Epithelial cell of proximal tubule (primary cell): ENCODE measurements around the gene SAPCD1. TPM values are rescaled to one million over a fixed set of nuclear protein-coding genes. Genes with fewer than 3 reads are reported as not detected.

Experiments
- DNase-seq: peaks from one replicate; pipeline ENCODE4 v3.0.0-alpha.2; 2011; ENCODE audit warnings: low read depth
- H3K4me3 ChIP-seq: 2 replicates; pipeline ENCODE4 v1.5.1; 2011; ENCODE audit warnings: low read depth, mild to moderate bottlenecking, low read length
- total RNA-seq: library from RNA; depleted of rRNA; stranded (reverse); fragments of >200 nt; gene quantifications from 2 replicates; pipeline ENCODE4 v1.2.3, GENCODE V29; 2015
- TF ChIP-seq, protein P1 (sequence below): conservative IDR thresholded peaks from 2 replicates; pipeline ENCODE4 v1.5.1; 2012; ENCODE audit warnings: low read depth, mild to moderate bottlenecking, low read length

The SAPCD1 gene
- total RNA-seq, 1 donor from 2014 or later = 4.4 TPM

DNA sequence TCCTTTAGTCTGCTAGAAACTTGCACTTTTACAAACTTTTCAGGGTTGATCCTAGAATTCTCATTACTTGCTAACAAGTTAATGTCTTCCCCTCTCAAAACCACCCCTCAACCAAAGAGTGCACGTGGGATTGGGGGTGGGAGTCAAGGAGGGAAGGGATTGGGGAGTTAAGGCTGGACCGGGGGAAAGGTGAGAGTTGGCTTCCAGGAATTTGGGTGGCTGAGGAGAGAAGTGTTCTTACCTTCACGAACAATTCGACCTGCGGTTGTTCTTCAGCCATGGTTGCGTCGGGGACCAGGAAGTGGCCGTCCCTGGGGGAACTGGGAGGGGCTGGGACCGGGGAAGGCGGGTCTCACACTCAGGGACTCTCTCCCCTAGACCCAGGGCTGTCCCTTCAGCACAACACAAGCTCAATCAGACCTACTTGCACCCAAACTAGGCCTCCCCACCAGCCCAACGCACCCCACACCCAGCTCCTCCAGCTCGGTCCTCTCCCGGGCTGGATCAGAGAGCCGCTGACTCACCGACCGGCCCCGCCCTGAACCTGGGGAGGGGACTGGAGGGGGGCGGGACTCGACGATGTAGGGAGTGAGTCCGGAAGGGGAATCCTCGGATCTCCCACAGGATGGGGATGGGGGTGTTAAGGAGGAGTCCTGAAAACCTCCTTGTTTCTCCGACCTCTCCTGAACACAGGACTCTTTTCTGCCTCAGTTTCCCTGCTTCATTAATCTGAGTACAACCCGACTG is 26.3 kb upstream of the SAPCD1 start, which contains the start of gene CLIC1:
Gene CLIC1 (minus strand): TSS at position 510 of the 747 bp plus-strand sequence. CDS start 230 bp downstream, at position 280.
- peak within 1 kb of the TSS; percentile 95 for H3K4me3 ChIP-seq
- TF ChIP-seq, protein P1, sequence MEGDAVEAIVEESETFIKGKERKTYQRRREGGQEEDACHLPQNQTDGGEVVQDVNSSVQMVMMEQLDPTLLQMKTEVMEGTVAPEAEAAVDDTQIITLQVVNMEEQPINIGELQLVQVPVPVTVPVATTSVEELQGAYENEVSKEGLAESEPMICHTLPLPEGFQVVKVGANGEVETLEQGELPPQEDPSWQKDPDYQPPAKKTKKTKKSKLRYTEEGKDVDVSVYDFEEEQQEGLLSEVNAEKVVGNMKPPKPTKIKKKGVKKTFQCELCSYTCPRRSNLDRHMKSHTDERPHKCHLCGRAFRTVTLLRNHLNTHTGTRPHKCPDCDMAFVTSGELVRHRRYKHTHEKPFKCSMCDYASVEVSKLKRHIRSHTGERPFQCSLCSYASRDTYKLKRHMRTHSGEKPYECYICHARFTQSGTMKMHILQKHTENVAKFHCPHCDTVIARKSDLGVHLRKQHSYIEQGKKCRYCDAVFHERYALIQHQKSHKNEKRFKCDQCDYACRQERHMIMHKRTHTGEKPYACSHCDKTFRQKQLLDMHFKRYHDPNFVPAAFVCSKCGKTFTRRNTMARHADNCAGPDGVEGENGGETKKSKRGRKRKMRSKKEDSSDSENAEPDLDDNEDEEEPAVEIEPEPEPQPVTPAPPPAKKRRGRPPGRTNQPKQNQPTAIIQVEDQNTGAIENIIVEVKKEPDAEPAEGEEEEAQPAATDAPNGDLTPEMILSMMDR = no peak
- DNase-seq = no peak

DNA sequence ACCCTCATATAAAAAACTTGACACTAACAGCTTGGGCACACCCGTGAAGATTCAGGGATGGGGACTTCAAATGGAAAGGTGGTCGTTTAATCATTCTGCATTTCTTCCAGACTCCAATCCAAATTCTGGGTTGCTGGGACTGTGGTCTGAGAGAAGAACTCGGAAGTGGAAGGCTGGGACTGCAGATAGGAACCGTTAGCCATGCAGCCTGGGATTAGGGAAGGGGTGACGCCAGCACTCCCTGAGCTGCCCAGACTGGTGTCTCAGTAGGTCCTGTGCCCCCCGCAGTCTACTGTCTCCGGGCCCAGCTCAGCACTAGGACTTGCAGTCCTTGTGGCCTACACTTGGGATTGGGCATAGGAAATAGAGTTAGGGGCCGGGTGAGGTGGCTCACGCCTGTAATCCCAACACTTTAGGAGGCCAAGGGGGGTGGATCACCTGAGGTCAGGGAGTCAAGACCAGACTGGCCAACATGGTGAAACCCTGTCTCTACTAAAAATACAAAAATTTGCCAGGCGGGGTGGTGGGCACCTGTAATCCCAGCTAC is 25.6 kb upstream of the SAPCD1 start:
- peak overlapping the region; percentile 95 for H3K4me3 ChIP-seq
- DNase-seq = no peak
- TF ChIP-seq, protein P1 = no peak

DNA sequence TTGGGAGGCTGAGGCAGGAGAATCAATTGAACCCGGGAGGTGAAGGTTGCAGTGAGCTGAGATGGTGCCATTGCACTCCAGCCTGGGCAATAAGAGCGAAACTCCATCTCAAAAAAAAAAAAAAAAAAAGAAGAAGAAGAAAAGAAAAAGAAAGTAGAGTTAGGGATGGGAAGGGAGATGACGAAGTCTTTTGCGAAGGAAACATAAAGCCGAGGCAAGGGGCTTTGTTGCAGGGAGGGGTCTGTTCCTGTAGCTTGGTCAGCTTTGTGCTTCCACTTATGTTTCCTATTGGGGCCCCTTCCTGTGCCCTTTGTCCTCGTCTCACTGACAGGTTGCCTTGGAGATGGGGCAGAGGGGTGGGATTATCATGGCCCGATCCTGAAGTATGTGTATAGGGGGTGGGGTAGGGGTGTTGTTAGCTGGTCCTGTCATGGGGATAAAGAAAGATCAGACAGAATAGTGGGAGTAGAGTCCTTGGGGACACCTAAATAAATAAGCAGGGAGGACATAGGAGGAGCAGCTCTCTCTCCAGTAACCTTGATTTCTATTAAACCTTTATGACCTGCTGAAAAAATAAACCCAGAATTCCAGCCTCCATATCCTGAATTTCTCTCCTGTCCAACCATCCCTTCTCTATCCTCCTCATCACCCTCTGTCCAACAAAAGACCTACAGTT is 25.0 kb upstream of the SAPCD1 start:
- TF ChIP-seq, protein P1 = no peak
- peak overlapping the region; percentile 49 for H3K4me3 ChIP-seq
- DNase-seq = no peak

DNA sequence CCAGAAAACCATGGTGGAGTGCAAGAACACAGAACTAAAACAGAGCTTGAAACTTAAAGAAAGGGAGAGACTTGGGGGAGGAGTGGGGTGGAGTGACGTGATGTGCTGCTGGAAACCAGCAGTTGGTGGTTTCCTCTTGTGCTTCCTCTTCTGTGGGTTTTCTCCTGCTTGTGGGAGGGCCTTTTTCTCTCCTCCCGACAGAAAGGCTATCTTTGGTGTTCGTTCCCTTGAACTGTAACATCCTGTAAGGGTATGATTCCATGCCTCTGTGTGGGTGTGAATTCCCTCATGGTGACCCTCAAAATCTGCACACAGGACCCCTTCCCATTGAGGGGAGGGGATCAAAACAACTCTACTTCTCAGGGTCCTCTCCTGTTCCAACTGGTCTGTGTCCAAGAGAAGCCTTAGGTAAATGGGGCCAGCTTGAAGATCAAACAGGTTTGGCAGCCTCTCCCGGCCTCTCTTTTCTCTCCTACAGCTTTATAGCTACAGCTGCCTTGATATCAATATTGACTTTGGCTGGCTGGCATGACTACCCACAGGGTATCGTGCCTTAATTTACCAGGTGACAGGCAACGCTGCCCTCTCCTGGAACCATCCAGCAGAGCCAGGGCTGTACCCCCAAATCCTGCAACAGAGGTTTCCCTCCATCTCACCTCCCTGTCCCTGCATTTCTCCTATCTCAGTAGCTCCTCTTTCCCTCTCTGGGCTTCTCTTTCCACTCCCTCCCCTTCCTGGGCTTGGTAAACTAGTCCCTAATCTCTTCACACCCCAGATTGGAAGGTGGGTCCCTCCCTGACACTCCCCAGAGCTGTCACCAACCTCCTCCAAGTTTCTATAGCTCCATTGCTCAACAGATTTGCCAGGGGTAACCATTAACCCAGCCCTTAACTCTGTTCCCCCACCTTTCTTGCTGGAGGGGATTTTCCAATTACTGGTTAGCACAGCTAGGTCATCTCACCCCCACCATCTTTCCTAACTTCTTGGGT is 24.2 kb upstream of the SAPCD1 start:
- H3K4me3 ChIP-seq = peak overlapping the region; percentile 49
- peak; percentile 87 for DNase-seq
- TF ChIP-seq, protein P1 = peak; percentile 25

DNA sequence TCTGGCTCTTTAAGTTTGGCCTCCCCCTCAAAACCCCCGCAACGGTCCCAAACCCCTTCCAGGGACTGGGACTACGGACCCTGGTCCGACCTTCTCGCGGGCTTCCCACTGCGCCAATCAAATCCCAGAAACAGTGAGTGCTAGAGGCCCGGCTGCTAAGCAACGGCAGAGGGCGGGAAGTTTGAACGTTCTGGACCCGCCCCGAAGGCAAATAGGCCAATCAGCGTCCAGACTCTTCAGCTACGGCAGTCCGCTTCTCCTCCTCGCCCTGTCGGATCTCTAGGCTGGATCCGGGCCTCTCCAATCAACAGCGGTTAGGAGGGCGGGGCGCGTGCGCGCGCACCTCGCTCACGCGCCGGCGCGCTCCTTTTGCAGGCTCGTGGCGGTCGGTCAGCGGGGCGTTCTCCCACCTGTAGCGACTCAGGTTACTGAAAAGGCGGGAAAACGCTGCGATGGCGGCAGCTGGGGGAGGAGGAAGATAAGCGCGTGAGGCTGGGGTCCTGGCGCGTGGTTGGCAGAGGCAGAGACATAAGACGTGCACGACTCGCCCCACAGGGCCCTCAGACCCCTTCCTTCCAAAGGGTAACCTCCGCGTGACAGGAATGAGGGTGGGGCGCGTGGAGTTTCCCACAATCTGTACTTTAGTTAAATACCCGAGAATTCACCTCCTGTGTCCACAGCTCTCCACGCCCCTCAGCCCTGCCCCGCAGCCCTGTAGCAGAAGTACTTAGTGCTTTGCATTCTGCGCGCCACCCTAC is 22.6 kb upstream of the SAPCD1 start, which contains the start of gene MSH5:
Gene MSH5 (plus strand): TSS at position 367 of the 758 bp plus-strand sequence. CDS start 462 bp downstream, outside the sequence.
- TF ChIP-seq, protein P1 = no peak

More for the DNA sequence above, 22.6 kb upstream of the SAPCD1 start, which contains the start of gene MSH5:
- peak; percentile 91 for DNase-seq
- peak within 1 kb of the TSS; percentile 71 for H3K4me3 ChIP-seq
